Panc1 (cell line): ENCODE data around the gene LYPD6B. TPM values are rescaled to one million over a fixed set of nuclear protein-coding genes. Genes with fewer than 3 reads are reported as not detected.

ENCODE experiments used
- ATAC-seq: fragments of 200-7000 bp; cut with Tn5 transposase; 2 replicates; pipeline ENCODE4 v1.9.1; 2020; ENCODE audit warnings: mild to moderate bottlenecking, moderate library complexity
- BruUV-seq: library from RNA; stranded (reverse); fragments of 400-500 nt; replicated peaks from 2 replicates; lab custom pipeline; 2021; lab: Mats Ljungman, UMichigan
- CTCF ChIA-PET: fragments of 300-600 bp; sonication (Branson Sonifier 250); formaldehyde crosslinking; loops from one replicate; lab custom pipeline; 2022; ENCODE audit warnings: antibody characterized with exemption; lab: Charles Lee
- POLR2A ChIA-PET: fragments of 300-600 bp; sonication (Branson Sonifier 250); formaldehyde crosslinking; loops from one replicate; lab custom pipeline; 2022; ENCODE audit warnings: antibody characterized with exemption; lab: Charles Lee
- DNase-seq: peaks from one replicate; pipeline ENCODE4 v3.0.0-alpha.2; 2010; ENCODE audit warnings: low read depth, low spot score
- H3K27ac ChIP-seq: 2 replicates; pipeline ENCODE4 v1.5.1; 2011; ENCODE audit warnings: mild to moderate bottlenecking, low read length, inconsistent platforms
- H3K27me3 ChIP-seq: fragments of 200-500 bp; sonication (Bioruptor generic); 2 replicates; pipeline ENCODE4 v1.6.0; 2014; ENCODE audit warnings: low read length, inconsistent platforms; ENCODE audit not compliant: control insufficient read depth, insufficient read depth
- H3K36me3 ChIP-seq: fragments of 200-500 bp; sonication (Bioruptor generic); 2 replicates; pipeline ENCODE4 v1.5.1; 2014; ENCODE audit warnings: inconsistent platforms, mild to moderate bottlenecking, low read length, moderate library complexity; ENCODE audit not compliant: control insufficient read depth, insufficient read depth
- H3K4me1 ChIP-seq: 2 replicates; pipeline ENCODE4 v1.5.1; 2011; ENCODE audit warnings: inconsistent platforms, mild to moderate bottlenecking, low read length, moderate library complexity; ENCODE audit not compliant: control insufficient read depth, insufficient read depth
- H3K4me3 ChIP-seq, 2 experiments: 2 replicates each; pipeline ENCODE4 v1.5.1; 2011 to 2012; ENCODE audit warnings: low read depth in 2 of 2, low read length in 2 of 2, mild to moderate bottlenecking in 2 of 2, inconsistent platforms in 1 of 2, moderate library complexity in 1 of 2
- H3K9me3 ChIP-seq: fragments of 200-500 bp; sonication (Bioruptor generic); 2 replicates; pipeline ENCODE4 v1.5.1; 2014; ENCODE audit warnings: low read depth, mild to moderate bottlenecking, inconsistent platforms, low read length, moderate library complexity; ENCODE audit not compliant: control insufficient read depth, insufficient read depth
- CTCF ChIP-seq: fragments of 450-650 bp; IDR thresholded peaks from 2 replicates; pipeline ENCODE4 v1.5.1; 2017; ENCODE audit warnings: mild to moderate bottlenecking
- POLR2AphosphoS5 ChIP-seq: IDR thresholded peaks from 2 replicates; pipeline ENCODE4 v1.6.1; 2012; ENCODE audit warnings: mild to moderate bottlenecking, low read depth, low read length, moderate library complexity
- SIN3A ChIP-seq: IDR thresholded peaks from 2 replicates; pipeline ENCODE4 v1.6.1; 2012; ENCODE audit warnings: low read depth, mild to moderate bottlenecking, low read length, moderate library complexity, borderline replicate concordance; ENCODE audit not compliant: insufficient read depth
- TCF7L2 ChIP-seq: IDR thresholded peaks from 2 replicates; pipeline ENCODE4 v1.6.1; 2011; ENCODE audit warnings: mild to moderate bottlenecking, low read depth, low read length, inconsistent platforms
- in situ Hi-C: cut with HindIII; loops from 2 replicates; pipeline ENCODE4 v1.10.0; 2016; ENCODE audit warnings: low sequenced_read_pairs, low pct_unique_long_range_greater_than_20kb
- intact Hi-C: fragments of 100-400 bp; cut with micrococcal nuclease; formaldehyde crosslinking; loops from one replicate; pipeline ENCODE4 v1.10.0; 2022; ENCODE audit not compliant: unreplicated experiment
- total RNA-seq: library from RNA; stranded (reverse); gene quantifications from one replicate; pipeline ENCODE4 v1.2.1, GENCODE V29; 2021; ENCODE audit not compliant: unreplicated experiment
- TF ChIP-seq, protein P1 (sequence below), 2 experiments: IDR thresholded peaks; 2 replicates each; pipeline ENCODE4 v1.6.1; 2011 to 2012; ENCODE audit warnings: low read depth in 2 of 2, control low read depth in 1 of 2, low read length in 1 of 2, mild to moderate bottlenecking in 1 of 2, moderate library complexity in 1 of 2; ENCODE audit not compliant: insufficient read depth in 1 of 2

LYPD6B gene
- total RNA-seq, 1 experiment from 2014 or later, result 2.2 TPM

DNA sequence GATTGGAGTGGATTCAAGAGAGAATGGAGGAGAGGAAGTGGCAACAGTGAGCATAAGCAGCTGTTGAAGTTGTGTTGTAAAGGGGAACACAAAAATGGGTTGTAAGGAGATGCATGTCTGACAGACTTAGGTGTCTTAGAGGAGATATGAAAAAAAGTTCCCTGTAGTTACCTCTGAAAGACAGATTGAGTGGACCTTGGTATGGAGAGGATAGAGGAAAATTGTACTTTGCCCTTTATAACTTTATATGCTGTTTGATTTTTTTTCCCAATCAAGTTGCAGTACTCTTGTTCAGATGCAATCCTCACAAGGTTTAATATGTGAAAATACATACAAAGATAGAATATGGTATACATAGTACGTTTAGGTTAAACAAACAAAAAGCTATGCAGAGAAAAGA lies 73.6 kb downstream of the LYPD6B start:
- Histone ChIP-seq H3K4me1 (no peaks in the 10 kb centered on the region), H3K27ac (no peak overlapping the region), H3K27me3 (no peaks in the 10 kb centered on the region), H3K36me3 (no peaks in the 10 kb centered on the region), H3K4me3 (no peak overlapping the region), H3K9me3 (no peaks in the 10 kb centered on the region)
- no peak for DNase-seq
- no peak for TF ChIP-seq POLR2AphosphoS5
- TF ChIP-seq SIN3A, result no peak
- TF ChIP-seq, protein P1, sequence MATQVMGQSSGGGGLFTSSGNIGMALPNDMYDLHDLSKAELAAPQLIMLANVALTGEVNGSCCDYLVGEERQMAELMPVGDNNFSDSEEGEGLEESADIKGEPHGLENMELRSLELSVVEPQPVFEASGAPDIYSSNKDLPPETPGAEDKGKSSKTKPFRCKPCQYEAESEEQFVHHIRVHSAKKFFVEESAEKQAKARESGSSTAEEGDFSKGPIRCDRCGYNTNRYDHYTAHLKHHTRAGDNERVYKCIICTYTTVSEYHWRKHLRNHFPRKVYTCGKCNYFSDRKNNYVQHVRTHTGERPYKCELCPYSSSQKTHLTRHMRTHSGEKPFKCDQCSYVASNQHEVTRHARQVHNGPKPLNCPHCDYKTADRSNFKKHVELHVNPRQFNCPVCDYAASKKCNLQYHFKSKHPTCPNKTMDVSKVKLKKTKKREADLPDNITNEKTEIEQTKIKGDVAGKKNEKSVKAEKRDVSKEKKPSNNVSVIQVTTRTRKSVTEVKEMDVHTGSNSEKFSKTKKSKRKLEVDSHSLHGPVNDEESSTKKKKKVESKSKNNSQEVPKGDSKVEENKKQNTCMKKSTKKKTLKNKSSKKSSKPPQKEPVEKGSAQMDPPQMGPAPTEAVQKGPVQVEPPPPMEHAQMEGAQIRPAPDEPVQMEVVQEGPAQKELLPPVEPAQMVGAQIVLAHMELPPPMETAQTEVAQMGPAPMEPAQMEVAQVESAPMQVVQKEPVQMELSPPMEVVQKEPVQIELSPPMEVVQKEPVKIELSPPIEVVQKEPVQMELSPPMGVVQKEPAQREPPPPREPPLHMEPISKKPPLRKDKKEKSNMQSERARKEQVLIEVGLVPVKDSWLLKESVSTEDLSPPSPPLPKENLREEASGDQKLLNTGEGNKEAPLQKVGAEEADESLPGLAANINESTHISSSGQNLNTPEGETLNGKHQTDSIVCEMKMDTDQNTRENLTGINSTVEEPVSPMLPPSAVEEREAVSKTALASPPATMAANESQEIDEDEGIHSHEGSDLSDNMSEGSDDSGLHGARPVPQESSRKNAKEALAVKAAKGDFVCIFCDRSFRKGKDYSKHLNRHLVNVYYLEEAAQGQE (IDR thresholded peaks at IDR 0.05; ENCODE audit: insufficient read depth in 1 of 2, low read depth in 2 of 2, low read length in 1 of 2), result no peak
- TF ChIP-seq CTCF, result no peak
- TF ChIP-seq TCF7L2, result no peak
- no TSS peak for BruUV-seq
- CTCF ChIA-PET, result no interaction called here
- POLR2A ChIA-PET, result no interaction called here
- intact Hi-C loops, result no loop called here
- in situ Hi-C loops, result no loop called here
- no peak for ATAC-seq

- H3K4me1 ChIP-seq, result no peaks in the 10 kb centered on the region
- no peaks in the 10 kb centered on the region for H3K9me3 ChIP-seq
- no TSS peak for BruUV-seq
- in situ Hi-C loops (no loop called here), intact Hi-C loops (no loop called here)
- H3K36me3 ChIP-seq, result no peaks in the 10 kb centered on the region
- ATAC-seq (no peak), DNase-seq (no peak)
- TF ChIP-seq POLR2AphosphoS5 (no peak), TCF7L2 (no peak)
- TF ChIP-seq, protein P1 (IDR thresholded peaks at IDR 0.05; ENCODE audit: insufficient read depth in 1 of 2, low read depth in 2 of 2, low read length in 1 of 2), result no peak
- ChIA-PET POLR2A (no interaction called here), CTCF (no interaction called here)
- H3K4me3 ChIP-seq, result no peak overlapping the region
- H3K27me3 ChIP-seq, result no peaks in the 10 kb centered on the region
- no peak overlapping the region for H3K27ac ChIP-seq
These were observed 74.2 kb downstream of the LYPD6B start for GRCh38 chr2:149112713-149113112.
